Measurements from ENCODE around the gene EIF4G1.
"Not testable (repeated sequence)": the region's sequence is repeated elsewhere in the genome, so short reads cannot be mapped to it uniquely, and the experiment has no call there.

The EIF4G1 gene

DNA sequence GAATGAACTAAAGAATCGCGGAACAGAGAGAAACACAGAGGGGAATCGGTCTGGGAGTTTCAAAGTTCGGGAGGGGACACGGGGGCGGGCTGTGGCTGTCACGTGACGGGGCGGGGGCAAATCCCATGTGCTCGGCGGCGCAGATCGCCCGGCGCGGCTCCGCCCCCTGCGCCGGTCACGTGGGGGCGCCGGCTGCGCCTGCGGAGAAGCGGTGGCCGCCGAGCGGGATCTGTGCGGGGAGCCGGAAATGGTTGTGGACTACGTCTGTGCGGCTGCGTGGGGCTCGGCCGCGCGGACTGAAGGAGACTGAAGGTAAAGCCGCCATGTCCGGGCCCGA, at the start of gene EIF4G1:
TSS of gene EIF4G1 (plus strand) at position 244 of the 337 bp plus-strand sequence. CDS start 1,191 bp downstream, outside the sequence.
- DNase-seq (ENCODE audit: low read depth) = peak; percentile 90

GRCh38 chr3:184267249-184267648, 47.2 kb upstream of the EIF4G1 start:
- DNase-seq (ENCODE audit: low read depth) = not testable (repeated sequence)

- no peak for DNase-seq (ENCODE audit: low read depth)
These were observed 42.1 kb upstream of the EIF4G1 start for GRCh38 chr3:184272269-184272668.

GRCh38 chr3:184275381-184275701, 39.1 kb upstream of the EIF4G1 start:
- no peak for DNase-seq (ENCODE audit: low read depth)

DNA sequence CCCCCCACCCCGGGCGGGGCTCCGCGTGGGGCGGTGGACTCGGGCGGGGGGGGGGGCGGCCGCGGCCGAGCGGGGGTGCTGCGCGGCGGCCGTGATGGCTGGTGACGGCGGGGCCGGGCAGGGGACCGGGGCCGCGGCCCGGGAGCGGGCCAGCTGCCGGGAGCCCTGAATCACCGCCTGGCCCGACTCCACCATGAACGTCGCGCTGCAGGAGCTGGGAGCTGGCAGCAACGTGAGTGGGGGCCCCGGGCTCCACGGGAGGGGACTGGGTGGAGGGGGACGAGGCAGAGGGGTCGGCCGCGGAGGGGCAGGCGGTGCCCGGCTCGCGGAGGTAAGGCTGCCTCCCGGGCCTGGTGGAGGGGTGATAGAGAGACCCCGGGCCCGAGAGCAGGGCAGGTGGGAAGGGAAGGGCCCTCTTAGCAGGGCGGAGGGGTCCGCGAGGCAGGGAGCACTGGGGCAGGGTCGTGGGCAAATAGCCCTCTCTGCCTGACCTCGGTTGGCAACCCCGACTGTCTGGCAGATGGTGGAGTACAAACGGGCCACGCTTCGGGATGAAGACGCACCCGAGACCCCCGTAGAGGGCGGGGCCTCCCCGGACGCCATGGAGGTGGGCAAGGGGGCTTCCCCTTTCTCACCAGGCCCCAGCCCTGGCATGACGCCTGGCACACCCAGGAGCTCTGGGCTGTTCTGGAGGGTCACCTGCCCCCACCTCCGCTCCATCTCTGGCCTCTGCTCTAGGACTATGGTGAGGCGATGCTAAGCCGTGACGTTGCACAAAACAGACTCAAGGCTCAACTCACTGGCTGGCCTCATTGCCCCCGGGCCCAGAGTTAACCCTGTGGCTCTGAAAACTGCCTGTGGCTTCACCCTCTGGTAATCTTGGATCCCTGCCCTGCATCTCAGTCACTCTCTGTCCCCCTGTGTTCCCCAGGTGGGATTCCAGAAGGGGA, 38.2 kb upstream of the EIF4G1 start, which contains the start of gene ECE2:
TSS of gene ECE2 (plus strand) at position 62 of the 950 bp plus-strand sequence. CDS start at position 194, 132 bp downstream.
- DNase-seq (ENCODE audit: low read depth) = no peak

- DNase-seq (ENCODE audit: low read depth) = no peak
These were observed 37.0 kb upstream of the EIF4G1 start for GRCh38 chr3:184277366-184277765.

DNA sequence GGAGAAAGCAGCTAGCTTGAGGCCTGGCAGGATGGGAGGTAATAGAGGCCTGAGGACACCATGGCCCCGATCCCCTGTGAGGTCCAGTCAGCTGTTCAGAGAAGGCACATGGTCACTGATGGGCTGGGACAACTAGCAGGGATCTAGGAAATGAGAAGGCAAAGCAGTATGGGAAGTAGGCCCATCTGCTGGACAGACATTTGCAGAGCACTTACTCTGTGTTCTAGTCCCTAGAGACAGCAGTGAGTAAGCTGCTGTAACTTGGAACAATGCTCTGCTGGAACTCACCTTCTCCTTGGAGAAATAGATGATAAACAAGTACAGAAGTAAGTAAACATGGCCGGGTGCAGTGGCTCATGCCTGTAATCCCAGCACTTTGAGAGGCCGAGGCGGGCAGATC, 31.5 kb upstream of the EIF4G1 start:
- DNase-seq (ENCODE audit: low read depth) = no peak

DNA sequence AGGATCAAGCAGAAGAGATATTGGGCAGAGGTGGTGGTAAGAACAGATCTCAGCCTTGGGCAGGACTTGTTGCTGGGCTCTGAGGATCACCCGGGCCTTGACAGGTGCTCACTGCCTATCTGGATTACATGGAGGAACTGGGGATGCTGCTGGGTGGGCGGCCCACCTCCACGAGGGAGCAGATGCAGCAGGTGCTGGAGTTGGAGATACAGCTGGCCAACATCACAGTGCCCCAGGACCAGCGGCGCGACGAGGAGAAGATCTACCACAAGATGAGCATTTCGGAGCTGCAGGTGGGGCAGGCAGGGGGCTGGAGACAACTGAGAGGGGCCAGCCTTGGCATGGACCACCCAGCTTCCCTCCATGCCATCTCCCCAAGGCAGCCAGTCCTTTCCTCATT, 30.7 kb upstream of the EIF4G1 start:
- no peak for DNase-seq (ENCODE audit: low read depth)

DNA sequence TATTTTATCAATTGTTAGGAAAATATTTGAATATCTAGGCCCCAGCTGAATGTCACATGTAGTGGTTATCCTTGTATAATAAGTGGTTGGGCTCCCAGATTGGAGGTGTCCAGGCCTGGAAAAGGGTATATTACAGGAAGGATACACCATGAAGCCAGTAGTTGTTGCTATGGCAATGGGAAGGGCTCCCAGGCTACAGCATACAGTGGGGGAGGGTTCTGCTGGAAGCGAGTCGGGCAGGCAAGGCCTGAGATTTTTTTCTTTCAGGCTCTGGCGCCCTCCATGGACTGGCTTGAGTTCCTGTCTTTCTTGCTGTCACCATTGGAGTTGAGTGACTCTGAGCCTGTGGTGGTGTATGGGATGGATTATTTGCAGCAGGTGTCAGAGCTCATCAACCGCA, 29.7 kb upstream of the EIF4G1 start:
- no peak for DNase-seq (ENCODE audit: low read depth)

GRCh38 chr3:184289426-184289938, 24.9 kb upstream of the EIF4G1 start:
- DNase-seq (ENCODE audit: low read depth) = peak; percentile 54

GRCh38 chr3:184290331-184290730, 24.1 kb upstream of the EIF4G1 start:
- DNase-seq (ENCODE audit: low read depth) = no peak

GRCh38 chr3:184291044-184291737, 23.2 kb upstream of the EIF4G1 start:
- no peak for DNase-seq (ENCODE audit: low read depth)

- no peak for DNase-seq (ENCODE audit: low read depth)
These were observed 22.5 kb upstream of the EIF4G1 start for GRCh38 chr3:184291738-184292445.

DNA sequence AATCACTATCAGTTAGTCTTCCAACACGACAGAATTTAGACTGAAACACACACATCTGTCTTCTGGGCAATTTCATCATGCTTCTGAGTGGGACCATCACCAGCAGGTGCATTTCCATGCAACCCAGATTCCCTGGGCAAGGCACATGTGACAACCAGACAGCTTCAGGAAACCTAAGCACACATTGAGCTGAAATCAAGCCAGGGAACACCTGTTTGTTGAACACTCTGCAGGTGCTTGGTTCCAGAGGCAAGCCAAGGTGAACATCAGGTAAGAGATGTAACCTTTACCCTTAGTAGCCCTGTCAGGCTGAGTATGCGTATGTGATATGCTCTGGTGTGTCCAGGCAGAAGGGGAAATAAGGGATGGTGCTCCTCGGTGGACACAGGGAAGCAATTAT, 18.6 kb upstream of the EIF4G1 start:
- no peak for DNase-seq (ENCODE audit: low read depth)

DNA sequence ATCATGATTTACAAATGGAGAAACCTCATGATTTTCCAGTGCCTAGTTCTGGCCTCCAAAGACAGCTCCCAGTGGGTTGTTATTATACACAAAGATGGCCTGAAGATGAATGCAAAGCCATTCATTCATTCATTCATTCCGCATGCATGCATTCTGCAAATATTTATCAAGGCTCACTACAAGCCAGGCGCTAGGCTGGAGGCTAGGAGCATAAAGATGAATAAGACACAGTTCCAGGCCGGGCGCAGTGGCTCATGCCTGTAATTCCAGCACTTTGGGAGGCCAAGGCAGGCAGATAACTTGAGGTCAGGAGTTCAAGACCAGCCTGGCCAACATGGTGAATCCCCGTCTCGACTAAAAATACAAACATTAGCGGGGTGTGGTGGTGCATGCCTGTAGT, 17.8 kb upstream of the EIF4G1 start:
- no peak for DNase-seq (ENCODE audit: low read depth)

- DNase-seq (ENCODE audit: low read depth) = peak; percentile 99
These were observed 15.5 kb upstream of the EIF4G1 start, which contains the start of gene PSMD2 for GRCh38 chr3:184298759-184299487. PSMD2 (plus strand) TSS chr3:184299241; CDS start chr3:184299267, 26 bp downstream.

DNA sequence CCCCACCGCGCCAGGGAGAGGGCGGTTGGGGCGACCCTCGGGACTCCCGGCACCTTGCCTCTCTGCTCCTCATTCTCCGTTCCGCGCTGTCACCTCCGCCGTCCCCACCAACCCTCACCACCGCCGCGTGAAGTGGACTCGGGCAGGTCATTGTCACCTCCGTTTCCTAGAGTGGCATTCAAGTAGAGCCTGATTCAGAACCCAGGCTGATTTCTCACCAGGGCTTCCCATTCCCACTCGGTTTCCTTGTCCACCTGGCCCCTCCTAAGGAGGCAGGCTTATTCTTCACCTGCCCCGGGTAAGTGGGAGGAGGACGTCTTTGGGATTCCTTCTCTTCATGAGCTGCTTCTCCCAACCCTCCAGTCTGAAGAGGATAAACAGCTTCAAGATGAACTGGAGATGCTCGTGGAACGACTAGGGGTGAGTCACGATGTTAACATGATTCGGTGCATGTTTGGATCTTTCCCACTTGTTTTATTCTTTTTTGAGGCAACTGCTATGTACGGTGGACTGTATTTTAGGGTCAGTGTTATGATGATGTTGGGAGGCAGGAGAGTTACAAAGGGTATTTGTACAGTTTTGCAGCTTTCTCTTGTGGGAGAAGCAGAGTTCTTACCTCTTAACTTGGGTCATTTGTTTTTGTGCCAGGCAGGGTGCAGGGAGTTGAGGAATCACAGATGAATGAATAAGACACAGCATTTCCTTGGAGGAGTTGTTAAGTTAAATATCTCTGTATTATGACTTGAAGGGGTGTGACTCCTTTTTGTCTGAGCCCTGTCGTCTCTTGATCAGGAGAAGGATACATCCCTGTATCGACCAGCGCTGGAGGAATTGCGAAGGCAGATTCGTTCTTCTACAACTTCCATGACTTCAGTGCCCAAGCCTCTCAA, 14.7 kb upstream of the EIF4G1 start:
- DNase-seq (ENCODE audit: low read depth) = no peak

DNA sequence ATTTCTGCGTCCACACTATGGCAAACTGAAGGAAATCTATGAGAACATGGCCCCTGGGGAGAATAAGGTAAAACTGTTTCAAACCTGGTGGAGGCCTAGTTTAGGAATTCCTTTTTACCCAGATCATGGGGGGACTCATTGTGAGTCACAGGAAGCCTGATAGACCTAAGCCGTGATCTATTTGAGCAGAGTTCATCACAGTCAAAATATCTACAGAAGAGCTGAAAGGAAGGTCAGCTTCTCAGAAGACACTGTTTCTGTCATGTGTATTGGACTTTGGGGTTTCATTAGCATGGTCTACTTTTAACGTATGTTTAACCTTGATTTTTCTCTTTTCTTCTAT, 14.1 kb upstream of the EIF4G1 start:
- DNase-seq (ENCODE audit: low read depth) = no peak

DNA sequence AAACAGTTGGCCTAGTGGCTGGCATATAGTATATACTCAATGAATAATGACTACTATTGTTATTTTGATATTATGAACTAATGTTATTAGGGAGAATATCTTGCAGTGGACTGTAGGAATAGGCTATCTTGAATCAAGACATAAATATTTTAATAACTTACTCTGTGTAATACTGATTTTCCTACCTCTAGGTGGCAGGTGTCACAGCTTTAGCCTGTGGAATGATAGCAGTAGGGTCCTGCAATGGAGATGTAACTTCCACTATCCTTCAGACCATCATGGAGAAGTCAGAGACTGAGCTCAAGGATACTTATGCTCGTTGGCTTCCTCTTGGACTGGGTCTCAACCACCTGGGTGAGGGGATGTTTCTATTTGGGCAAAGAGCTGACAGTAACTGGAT, 8.8 kb upstream of the EIF4G1 start:
- DNase-seq (ENCODE audit: low read depth) = no peak

GRCh38 chr3:184306341-184306972, 7.9 kb upstream of the EIF4G1 start:
- no peak for DNase-seq (ENCODE audit: low read depth)

Data from activated T-helper 9 cell treated with anti-CD3 and anti-CD28 coated beads, Interleukin-2, amount 50 U/mL, for 16 hours (primary cell).